Suprapubic skin (tissue), 4 donors: ENCODE results near the gene SLC22A2. TPM values are rescaled to one million over a fixed set of nuclear protein-coding genes. Genes with fewer than 3 reads are reported as not detected.

ENCODE experiments used
- DNase-seq, 2 donors: peaks; one replicate each; pipeline ENCODE4 v3.0.0-alpha.2; 2019; ENCODE audit warnings: low spot score in 2 of 2
- H3K27ac ChIP-seq: fragments of 200-600 bp; sonication (generic); one replicate; pipeline ENCODE4 v1.5.1; 2019
- H3K27me3 ChIP-seq: fragments of 200-600 bp; sonication (generic); one replicate; pipeline ENCODE4 v1.5.1; 2019
- H3K36me3 ChIP-seq: fragments of 200-600 bp; sonication (generic); one replicate; pipeline ENCODE4 v1.5.1; 2019
- H3K4me1 ChIP-seq: fragments of 200-600 bp; sonication (generic); one replicate; pipeline ENCODE4 v1.5.1; 2019
- H3K4me3 ChIP-seq: fragments of 200-600 bp; sonication (generic); one replicate; pipeline ENCODE4 v1.5.1; 2019; ENCODE audit warnings: mild to moderate bottlenecking
- H3K9me3 ChIP-seq: fragments of 200-600 bp; sonication (generic); one replicate; pipeline ENCODE4 v1.5.1; 2019
- CTCF ChIP-seq, 2 donors: fragments of 200-600 bp in 1 of 2; fragments of 450-650 bp in 1 of 2; sonication (generic) in 1 of 2; IDR thresholded peaks; one replicate each; pipeline ENCODE4 v1.5.1; 2016 to 2019; ENCODE audit warnings: antibody characterized with exemption in 2 of 2, mild to moderate bottlenecking in 1 of 2, moderate library complexity in 1 of 2
- EP300 ChIP-seq: sonication (generic); formaldehyde crosslinking; IDR thresholded peaks from one replicate; pipeline ENCODE4 v1.6.1; 2017; ENCODE audit warnings: antibody characterized with exemption
- POLR2A ChIP-seq, 2 donors: fragments of 450-650 bp; IDR thresholded peaks; one replicate each; pipeline ENCODE4 v1.6.1; 2017; ENCODE audit warnings: antibody characterized with exemption in 2 of 2, mild to moderate bottlenecking in 2 of 2, moderate library complexity in 2 of 2
- POLR2AphosphoS5 ChIP-seq, 3 donors: sonication (generic); formaldehyde crosslinking; IDR thresholded peaks; one replicate each; pipeline ENCODE4 v1.6.1; 2017; ENCODE audit warnings: antibody characterized with exemption in 3 of 3
- whole genome bisulfite sequencing: methylation state at CpG from one replicate; pipeline ENCODE4 v1.1.5; 2018; 5-methylcytosine and 5-hydroxymethylcytosine counted together
- total RNA-seq, 4 donors: library from RNA; depleted of rRNA; stranded (reverse); fragments of >200 nt; gene quantifications; one replicate each; pipeline ENCODE4 v1.1.0, GENCODE V29; 2016

SLC22A2 gene
- total RNA-seq, 4 donors from 2014 or later, result not detected

DNA sequence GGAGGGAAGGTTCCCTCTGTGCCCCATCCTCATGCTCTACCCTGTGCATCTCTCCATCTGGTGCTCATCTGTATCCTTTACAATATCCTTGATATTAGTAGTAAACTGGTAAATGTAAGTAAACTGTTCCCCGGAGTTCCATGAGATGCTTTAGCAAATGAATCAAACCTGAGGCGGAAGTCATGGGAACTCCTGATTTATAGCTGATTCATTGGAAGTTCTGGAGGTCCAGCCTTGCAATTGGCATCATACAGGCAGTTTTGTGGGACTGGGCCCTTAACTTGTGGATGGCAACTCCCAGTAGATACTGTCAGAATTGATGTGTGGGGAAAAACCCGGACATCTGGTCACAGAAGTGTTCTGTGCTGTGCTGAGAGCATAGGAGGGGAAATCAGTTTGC is 11.2 kb upstream of the SLC22A2 start:
- no peak for TF ChIP-seq POLR2A (IDR thresholded peaks at IDR 0.05)
- no peak for TF ChIP-seq EP300
- no peak for TF ChIP-seq POLR2AphosphoS5 (IDR thresholded peaks at IDR 0.05)
- TF ChIP-seq CTCF (IDR thresholded peaks at IDR 0.05), result no peak
- Histone ChIP-seq H3K4me1 (no peaks in the 10 kb centered on the region), H3K36me3 (no peaks in the 10 kb centered on the region), H3K9me3 (no peaks in the 10 kb centered on the region), H3K27ac (no peak overlapping the region), H3K27me3 (no peaks in the 10 kb centered on the region), H3K4me3 (no peak overlapping the region)
- WGBS, result 75% methylated on average over 3 of the region's 3 CpGs
- no peak for DNase-seq

DNA sequence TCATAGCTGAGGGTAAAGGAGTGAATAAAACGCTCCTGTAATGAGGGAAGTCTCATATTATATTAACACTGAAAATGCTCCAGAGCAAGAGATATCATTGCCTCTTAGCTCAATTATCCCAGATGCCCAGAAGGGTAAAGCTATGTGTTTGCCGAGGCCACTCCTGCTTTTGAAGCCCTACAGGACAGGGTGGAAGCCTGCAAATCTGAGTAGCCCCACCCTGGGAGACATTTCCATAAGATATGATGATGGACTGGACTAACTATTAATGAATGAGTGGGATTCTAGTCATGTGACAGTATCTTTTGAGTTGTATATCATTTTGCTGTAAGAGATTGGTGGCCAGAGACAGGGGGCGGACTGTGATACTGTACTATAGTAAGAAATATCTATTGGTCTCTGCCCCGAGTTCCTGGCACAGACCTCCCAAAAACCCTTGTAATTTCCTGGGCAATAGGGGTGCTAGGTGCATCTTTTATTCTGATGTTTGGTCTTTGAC is 10.5 kb upstream of the SLC22A2 start:
- no peaks in the 10 kb centered on the region for H3K4me1 ChIP-seq
- no peak overlapping the region for H3K27ac ChIP-seq
- H3K4me3 ChIP-seq, result no peak overlapping the region
- no peaks in the 10 kb centered on the region for H3K27me3 ChIP-seq
- H3K9me3 ChIP-seq, result no peaks in the 10 kb centered on the region
- no peak for TF ChIP-seq CTCF (IDR thresholded peaks at IDR 0.05)
- no peak for TF ChIP-seq EP300
- TF ChIP-seq POLR2A (IDR thresholded peaks at IDR 0.05), result no peak
- TF ChIP-seq POLR2AphosphoS5 (IDR thresholded peaks at IDR 0.05), result no peak
- 73% methylated on average over 4 of the region's 4 CpGs for WGBS
- DNase-seq, result no peak
- H3K36me3 ChIP-seq, result no peaks in the 10 kb centered on the region

DNA sequence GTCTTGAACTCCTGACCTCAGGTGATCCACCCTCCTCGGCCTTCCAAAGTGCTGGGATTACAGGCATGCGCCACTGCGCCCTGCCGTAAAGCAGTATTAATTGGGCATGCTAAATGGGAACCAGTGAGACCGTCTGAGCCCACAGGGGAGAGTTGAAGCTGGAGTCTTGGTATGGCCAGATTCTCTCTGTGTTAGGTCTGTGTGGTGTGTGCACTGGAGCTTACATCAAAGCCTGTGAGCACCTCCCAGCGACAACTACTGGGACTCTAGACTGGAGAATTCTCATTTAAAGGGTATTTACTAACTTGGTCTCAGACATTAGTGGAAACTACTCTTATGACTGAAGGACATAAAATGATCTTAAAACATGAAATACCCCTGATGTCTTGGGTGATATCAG is 8.5 kb upstream of the SLC22A2 start:
- 98% methylated on average over 5 of the region's 6 CpGs for WGBS
- Histone ChIP-seq H3K27me3 (no peaks in the 10 kb centered on the region), H3K4me3 (no peak overlapping the region), H3K27ac (no peak overlapping the region), H3K4me1 (no peaks in the 10 kb centered on the region), H3K9me3 (no peaks in the 10 kb centered on the region), H3K36me3 (no peaks in the 10 kb centered on the region)
- TF ChIP-seq CTCF (IDR thresholded peaks at IDR 0.05), result no peak
- no peak for TF ChIP-seq POLR2AphosphoS5 (IDR thresholded peaks at IDR 0.05)
- no peak for TF ChIP-seq EP300
- no peak for TF ChIP-seq POLR2A (IDR thresholded peaks at IDR 0.05)
- no peak for DNase-seq

DNA sequence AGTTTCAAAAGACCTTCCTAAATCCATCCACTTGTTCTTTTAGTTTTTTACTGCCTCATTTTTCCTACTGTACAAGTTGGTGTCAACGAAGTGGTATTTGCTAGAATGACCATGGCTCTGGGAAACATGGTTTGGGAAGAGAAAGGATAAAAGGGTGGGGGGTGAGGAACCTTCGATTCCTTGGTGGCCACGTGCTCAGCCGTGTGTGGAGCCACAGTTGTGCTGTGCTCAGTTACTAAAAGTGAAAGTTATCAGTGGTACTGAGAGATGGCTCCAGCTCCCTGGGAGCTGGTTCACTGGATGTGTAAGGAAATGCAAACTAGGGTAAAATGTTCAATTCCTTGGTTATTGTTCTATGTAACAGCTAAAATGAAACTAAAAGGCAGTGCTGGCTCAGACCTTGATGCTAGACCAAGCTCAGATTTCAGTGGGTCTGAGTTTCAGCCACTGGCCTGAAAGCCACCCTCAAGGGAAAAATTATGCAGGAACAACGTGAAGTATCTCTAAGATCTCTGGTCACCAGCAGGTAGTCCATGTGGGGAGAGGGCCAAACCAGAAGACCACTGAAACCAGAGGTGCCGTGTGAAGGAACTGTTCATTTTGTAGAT is 7.4 kb upstream of the SLC22A2 start:
- TF ChIP-seq POLR2A (IDR thresholded peaks at IDR 0.05), result no peak
- TF ChIP-seq POLR2AphosphoS5 (IDR thresholded peaks at IDR 0.05), result no peak
- TF ChIP-seq CTCF (IDR thresholded peaks at IDR 0.05), result no peak
- no peak for TF ChIP-seq EP300
- no peaks in the 10 kb centered on the region for H3K36me3 ChIP-seq
- DNase-seq, result no peak
- no peaks in the 10 kb centered on the region for H3K9me3 ChIP-seq
- no peaks in the 10 kb centered on the region for H3K27me3 ChIP-seq
- H3K4me1 ChIP-seq, result no peaks in the 10 kb centered on the region
- H3K4me3 ChIP-seq, result no peak overlapping the region
- WGBS, result 85% methylated on average over 6 of the region's 6 CpGs
- no peak overlapping the region for H3K27ac ChIP-seq

DNA sequence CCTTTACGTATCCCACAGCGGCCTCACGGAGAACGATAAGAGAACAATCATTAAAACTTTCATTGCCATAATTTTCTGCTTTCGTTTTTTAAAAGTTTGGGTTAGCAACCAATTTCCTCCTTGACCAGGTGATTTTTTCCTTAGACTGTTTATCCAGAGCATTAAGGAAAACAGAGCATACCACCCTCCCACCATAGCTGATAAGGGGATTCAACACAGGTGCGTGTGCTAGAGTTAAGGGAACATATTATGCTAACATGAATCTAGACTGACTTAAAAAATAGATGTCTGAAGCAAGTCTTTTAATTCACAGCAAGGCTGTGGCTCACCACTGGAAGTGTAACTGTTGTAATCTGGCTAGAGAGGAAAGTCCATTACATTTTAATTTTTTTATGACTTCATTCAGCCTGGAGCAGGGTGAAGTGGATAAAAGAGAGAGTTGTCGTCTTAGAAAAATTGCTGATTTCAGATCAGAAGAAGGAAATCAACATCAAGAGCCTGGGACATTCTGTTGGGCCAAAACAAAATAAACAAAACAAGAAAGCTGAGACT is 5.5 kb upstream of the SLC22A2 start:
- Histone ChIP-seq H3K27me3 (no peaks in the 10 kb centered on the region), H3K36me3 (no peaks in the 10 kb centered on the region), H3K27ac (no peak overlapping the region), H3K4me1 (no peaks in the 10 kb centered on the region), H3K4me3 (no peak overlapping the region), H3K9me3 (no peaks in the 10 kb centered on the region)
- DNase-seq, result no peak
- no peak for TF ChIP-seq CTCF (IDR thresholded peaks at IDR 0.05)
- TF ChIP-seq EP300, result no peak
- TF ChIP-seq POLR2A (IDR thresholded peaks at IDR 0.05), result no peak
- no peak for TF ChIP-seq POLR2AphosphoS5 (IDR thresholded peaks at IDR 0.05)
- 93% methylated on average over 7 of the region's 7 CpGs for WGBS
